Ishikawa (cell line): ENCODE results near the gene FAM161B.

Experiments
- CEBPB ChIP-seq: IDR thresholded peaks from 2 replicates; pipeline ENCODE4 v1.6.1; 2012
- CREB1 ChIP-seq: IDR thresholded peaks from 2 replicates; pipeline ENCODE4 v1.6.1; 2012; ENCODE audit warnings: low read depth
- EGR1 ChIP-seq: IDR thresholded peaks from 2 replicates; pipeline ENCODE4 v1.6.1; 2012
- EP300 ChIP-seq: IDR thresholded peaks from 2 replicates; pipeline ENCODE4 v1.6.1; 2012; ENCODE audit warnings: borderline replicate concordance
- FOXM1 ChIP-seq: IDR thresholded peaks from 2 replicates; pipeline ENCODE4 v1.6.1; 2012; ENCODE audit warnings: low read depth, borderline replicate concordance
- MAX ChIP-seq: IDR thresholded peaks from 2 replicates; pipeline ENCODE4 v1.6.1; 2012
- NFIC ChIP-seq: IDR thresholded peaks from 2 replicates; pipeline ENCODE4 v1.6.1; 2012
- RAD21 ChIP-seq: IDR thresholded peaks from 2 replicates; pipeline ENCODE4 v1.6.1; 2012; ENCODE audit warnings: low read depth
- TAF1 ChIP-seq: IDR thresholded peaks from 2 replicates; pipeline ENCODE4 v1.6.1; 2012; ENCODE audit warnings: low read depth, mild to moderate bottlenecking
- TCF12 ChIP-seq: IDR thresholded peaks from 2 replicates; pipeline ENCODE4 v1.6.1; 2012; ENCODE audit warnings: low read depth
- TEAD4 ChIP-seq: IDR thresholded peaks from 2 replicates; pipeline ENCODE4 v1.6.1; 2012
- YY1 ChIP-seq: IDR thresholded peaks from 2 replicates; pipeline ENCODE4 v1.6.1; 2012; ENCODE audit warnings: low read depth
- ZBTB7A ChIP-seq: IDR thresholded peaks from 2 replicates; pipeline ENCODE4 v1.6.1; 2012; ENCODE audit warnings: low read depth
- TF ChIP-seq, protein P1 (sequence below): IDR thresholded peaks from 2 replicates; pipeline ENCODE4 v1.6.1; 2012; ENCODE audit warnings: low read depth, mild to moderate bottlenecking
- TF ChIP-seq, protein P2 (sequence below): IDR thresholded peaks from 2 replicates; pipeline ENCODE4 v1.6.1; 2012

The FAM161B gene

DNA sequence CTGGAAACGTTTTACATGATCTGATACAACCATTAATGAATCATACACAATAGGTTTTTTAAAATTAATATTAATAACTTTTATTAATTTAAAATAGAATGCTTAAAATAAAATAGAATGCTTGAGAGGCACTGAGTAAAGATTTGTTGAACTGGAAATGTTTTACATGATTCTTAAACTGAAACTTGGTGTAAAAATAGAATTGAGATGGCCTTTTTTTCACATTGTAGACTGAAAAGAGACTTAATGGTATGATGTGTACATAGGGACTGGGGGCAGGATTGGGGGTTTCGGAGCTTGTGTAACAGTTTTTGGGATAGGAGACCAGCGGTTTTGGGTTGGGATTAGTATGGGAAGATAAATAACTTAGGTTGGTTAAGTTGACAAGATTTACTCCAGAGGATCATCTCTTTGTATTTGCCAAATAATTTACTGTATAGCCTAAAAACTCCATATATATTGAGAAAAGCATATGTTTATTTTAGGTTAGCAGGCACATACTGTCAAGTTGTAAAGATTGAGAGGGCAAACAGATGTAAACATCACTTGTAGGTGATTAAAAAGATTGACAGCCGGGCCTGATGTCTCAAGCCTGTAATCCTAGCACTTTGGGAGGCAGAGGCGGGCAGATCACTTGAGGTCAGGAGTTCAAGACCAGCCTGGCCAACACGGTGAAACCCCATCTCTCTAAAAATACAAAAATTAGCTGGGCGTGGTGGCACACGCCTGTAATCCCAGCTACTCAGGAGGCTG, 65.3 kb downstream of the FAM161B start:
- TF ChIP-seq TEAD4, result no peak
- TF ChIP-seq MAX, result no peak
- TF ChIP-seq ZBTB7A, result no peak
- TF ChIP-seq TCF12, result no peak
- TF ChIP-seq NFIC, result no peak
- TF ChIP-seq EP300, result no peak
- TF ChIP-seq, protein P1, sequence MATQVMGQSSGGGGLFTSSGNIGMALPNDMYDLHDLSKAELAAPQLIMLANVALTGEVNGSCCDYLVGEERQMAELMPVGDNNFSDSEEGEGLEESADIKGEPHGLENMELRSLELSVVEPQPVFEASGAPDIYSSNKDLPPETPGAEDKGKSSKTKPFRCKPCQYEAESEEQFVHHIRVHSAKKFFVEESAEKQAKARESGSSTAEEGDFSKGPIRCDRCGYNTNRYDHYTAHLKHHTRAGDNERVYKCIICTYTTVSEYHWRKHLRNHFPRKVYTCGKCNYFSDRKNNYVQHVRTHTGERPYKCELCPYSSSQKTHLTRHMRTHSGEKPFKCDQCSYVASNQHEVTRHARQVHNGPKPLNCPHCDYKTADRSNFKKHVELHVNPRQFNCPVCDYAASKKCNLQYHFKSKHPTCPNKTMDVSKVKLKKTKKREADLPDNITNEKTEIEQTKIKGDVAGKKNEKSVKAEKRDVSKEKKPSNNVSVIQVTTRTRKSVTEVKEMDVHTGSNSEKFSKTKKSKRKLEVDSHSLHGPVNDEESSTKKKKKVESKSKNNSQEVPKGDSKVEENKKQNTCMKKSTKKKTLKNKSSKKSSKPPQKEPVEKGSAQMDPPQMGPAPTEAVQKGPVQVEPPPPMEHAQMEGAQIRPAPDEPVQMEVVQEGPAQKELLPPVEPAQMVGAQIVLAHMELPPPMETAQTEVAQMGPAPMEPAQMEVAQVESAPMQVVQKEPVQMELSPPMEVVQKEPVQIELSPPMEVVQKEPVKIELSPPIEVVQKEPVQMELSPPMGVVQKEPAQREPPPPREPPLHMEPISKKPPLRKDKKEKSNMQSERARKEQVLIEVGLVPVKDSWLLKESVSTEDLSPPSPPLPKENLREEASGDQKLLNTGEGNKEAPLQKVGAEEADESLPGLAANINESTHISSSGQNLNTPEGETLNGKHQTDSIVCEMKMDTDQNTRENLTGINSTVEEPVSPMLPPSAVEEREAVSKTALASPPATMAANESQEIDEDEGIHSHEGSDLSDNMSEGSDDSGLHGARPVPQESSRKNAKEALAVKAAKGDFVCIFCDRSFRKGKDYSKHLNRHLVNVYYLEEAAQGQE, result no peak
- TF ChIP-seq TAF1, result no peak
- TF ChIP-seq EGR1, result no peak
- no peak for TF ChIP-seq YY1
- TF ChIP-seq CREB1, result no peak
- TF ChIP-seq CEBPB, result no peak
- TF ChIP-seq FOXM1, result no peak
- TF ChIP-seq RAD21, result no peak
- TF ChIP-seq, protein P2, sequence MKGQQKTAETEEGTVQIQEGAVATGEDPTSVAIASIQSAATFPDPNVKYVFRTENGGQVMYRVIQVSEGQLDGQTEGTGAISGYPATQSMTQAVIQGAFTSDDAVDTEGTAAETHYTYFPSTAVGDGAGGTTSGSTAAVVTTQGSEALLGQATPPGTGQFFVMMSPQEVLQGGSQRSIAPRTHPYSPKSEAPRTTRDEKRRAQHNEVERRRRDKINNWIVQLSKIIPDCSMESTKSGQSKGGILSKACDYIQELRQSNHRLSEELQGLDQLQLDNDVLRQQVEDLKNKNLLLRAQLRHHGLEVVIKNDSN, result no peak
